Smooth muscle cell (in vitro differentiated cells): Measurements from ENCODE around the gene PPP2CA. TPM values are rescaled to one million over a fixed set of nuclear protein-coding genes. Genes with fewer than 3 reads are reported as not detected.
"Not testable (repeated sequence)": the region's sequence is repeated elsewhere in the genome, so short reads cannot be mapped to it uniquely, and the experiment has no call there.

Source experiments
- DNase-seq: peaks from one replicate; lab custom pipeline; 2025; ENCODE audit not compliant: unreplicated experiment; lab: John Stamatoyannopoulos, UW
- H2AFZ ChIP-seq: fragments of 200-600 bp; sonication (generic); 2 replicates; pipeline ENCODE4 v1.6.0; 2016; ENCODE audit warnings: antibody characterized with exemption, low read depth, mild to moderate bottlenecking
- H3F3A ChIP-seq: fragments of 200-600 bp; sonication (generic); 2 replicates; pipeline ENCODE4 v1.6.0; 2017; ENCODE audit warnings: antibody characterized with exemption, low read depth
- H3K27ac ChIP-seq: fragments of 200-600 bp; sonication (generic); 2 replicates; pipeline ENCODE4 v1.5.1; 2016; ENCODE audit warnings: low read depth, mild to moderate bottlenecking
- H3K27me3 ChIP-seq: fragments of 200-600 bp; sonication (generic); 2 replicates; pipeline ENCODE4 v1.6.1; 2016; ENCODE audit warnings: low read depth, mild to moderate bottlenecking
- H3K36me3 ChIP-seq: fragments of 200-600 bp; sonication (generic); 2 replicates; pipeline ENCODE4 v1.5.1; 2016; ENCODE audit warnings: low read depth
- H3K4me1 ChIP-seq: fragments of 200-600 bp; sonication (generic); 2 replicates; pipeline ENCODE4 v1.5.1; 2016; ENCODE audit warnings: low read depth
- H3K4me2 ChIP-seq: fragments of 200-600 bp; sonication (generic); 2 replicates; pipeline ENCODE4 v1.6.0; 2016; ENCODE audit warnings: mild to moderate bottlenecking
- H3K4me3 ChIP-seq: fragments of 200-600 bp; sonication (generic); 2 replicates; pipeline ENCODE4 v1.5.1; 2016; ENCODE audit warnings: mild to moderate bottlenecking
- H3K79me2 ChIP-seq: fragments of 200-600 bp; sonication (generic); 2 replicates; pipeline ENCODE4 v1.6.0; 2016; ENCODE audit warnings: low read depth, mild to moderate bottlenecking
- H3K9ac ChIP-seq: fragments of 200-600 bp; sonication (generic); 2 replicates; pipeline ENCODE4 v1.6.0; 2016; ENCODE audit warnings: low read depth
- H3K9me3 ChIP-seq: fragments of 200-600 bp; sonication (generic); replicated peaks from 2 replicates; pipeline ENCODE4 v1.5.1; 2016; ENCODE audit warnings: low read depth
- H4K20me1 ChIP-seq: fragments of 200-600 bp; sonication (generic); 2 replicates; pipeline ENCODE4 v1.6.0; 2016; ENCODE audit warnings: low read depth
- CTCF ChIP-seq: fragments of 200-600 bp; sonication (generic); IDR thresholded peaks from 2 replicates; pipeline ENCODE4 v1.5.1; 2017; ENCODE audit warnings: borderline replicate concordance, mild to moderate bottlenecking, antibody characterized with exemption; ENCODE audit not compliant: insufficient read depth, poor library complexity, severe bottlenecking
- WGBS: methylation state at CpG from one replicate; pipeline ENCODE4 v1.1.7; 2016; ENCODE audit warnings: low lambda C conversion rate; 5-methylcytosine and 5-hydroxymethylcytosine counted together
- polyA plus RNA-seq: library from polyadenylated mRNA; unstranded; fragments of >200 nt; fragmentation: Nextera tagmentation; extraction: Ambion mirVana; gene quantifications from 2 replicates; pipeline ENCODE4 v1.2.1, GENCODE V29; 2016
- total RNA-seq: library from RNA; depleted of rRNA; stranded (reverse); fragments of >200 nt; gene quantifications from 2 replicates; pipeline ENCODE4 v1.2.3, GENCODE V29; 2014

Gene PPP2CA
- total and polyA plus RNA-seq, 2 experiments from 2014 or later, result 82.4 to 243 TPM

GRCh38 chr5:134268919-134269318, 43.0 kb upstream of the PPP2CA start:
- Histone ChIP-seq H3K4me2 (no peak overlapping the region), H3K79me2 (no peaks in the 10 kb centered on the region), H3K4me3 (no peak overlapping the region), H3K9ac (no peak overlapping the region), H4K20me1 (no peaks in the 10 kb centered on the region), H3K27me3 (no peaks in the 10 kb centered on the region), H3K9me3 (no peaks in the 10 kb centered on the region), H3K27ac (no peak overlapping the region), H2AFZ (no peak overlapping the region), H3K4me1 (no peaks in the 10 kb centered on the region), H3F3A (no peaks in the 10 kb centered on the region), H3K36me3 (no peaks in the 10 kb centered on the region)
- 98% methylated on average over 4 of the region's 4 CpGs for WGBS
- DNase-seq, result no peak
- no peak for TF ChIP-seq CTCF

- TF ChIP-seq CTCF, result no peak
- H3K27ac ChIP-seq, result no peak overlapping the region
Measured at GRCh38 chr5:134268019-134268601, 42.2 kb upstream of the PPP2CA start.

GRCh38 chr5:134267366-134268018, 41.6 kb upstream of the PPP2CA start:
- Histone ChIP-seq H3K4me3 (no peak overlapping the region), H3K4me1 (no peaks in the 10 kb centered on the region), H3K4me2 (no peak overlapping the region), H3K27me3 (no peaks in the 10 kb centered on the region), H3K79me2 (no peaks in the 10 kb centered on the region), H2AFZ (no peak overlapping the region), H3K9me3 (no peaks in the 10 kb centered on the region), H3F3A (no peaks in the 10 kb centered on the region), H3K27ac (no peak overlapping the region), H4K20me1 (no peaks in the 10 kb centered on the region), H3K36me3 (no peaks in the 10 kb centered on the region), H3K9ac (no peak overlapping the region)
- no peak for TF ChIP-seq CTCF
- no peak for DNase-seq
- 84% methylated on average over 7 of the region's 7 CpGs for WGBS

More at GRCh38 chr5:134268019-134268601, 42.2 kb upstream of the PPP2CA start:
- no peak overlapping the region for H3K4me3 ChIP-seq
- H3F3A ChIP-seq, result no peaks in the 10 kb centered on the region
- H3K27me3 ChIP-seq, result no peaks in the 10 kb centered on the region
- 82% methylated on average over 3 of the region's 3 CpGs for WGBS
- no peak overlapping the region for H3K9ac ChIP-seq
- DNase-seq, result no peak
- no peaks in the 10 kb centered on the region for H3K9me3 ChIP-seq
- no peak overlapping the region for H3K4me2 ChIP-seq
- no peaks in the 10 kb centered on the region for H3K36me3 ChIP-seq
- no peaks in the 10 kb centered on the region for H3K4me1 ChIP-seq
- no peaks in the 10 kb centered on the region for H4K20me1 ChIP-seq
- no peaks in the 10 kb centered on the region for H3K79me2 ChIP-seq
- H2AFZ ChIP-seq, result no peak overlapping the region

- H3K27ac ChIP-seq, result no peak overlapping the region
- WGBS, result 95% methylated on average over 4 of the region's 4 CpGs
- no peaks in the 10 kb centered on the region for H3K79me2 ChIP-seq
- H3K4me2 ChIP-seq, result no peak overlapping the region
- H4K20me1 ChIP-seq, result no peaks in the 10 kb centered on the region
- TF ChIP-seq CTCF, result no peak
- no peaks in the 10 kb centered on the region for H3K27me3 ChIP-seq
- H3K9me3 ChIP-seq, result no peaks in the 10 kb centered on the region
- DNase-seq, result no peak
- no peaks in the 10 kb centered on the region for H3F3A ChIP-seq
- no peak overlapping the region for H2AFZ ChIP-seq
- no peak overlapping the region for H3K4me3 ChIP-seq
- H3K4me1 ChIP-seq, result no peaks in the 10 kb centered on the region
- no peak overlapping the region for H3K9ac ChIP-seq
- H3K36me3 ChIP-seq, result no peaks in the 10 kb centered on the region
Measured at GRCh38 chr5:134263801-134264200, 37.9 kb upstream of the PPP2CA start.

- not testable (repeated sequence) for H2AFZ ChIP-seq
Measured at GRCh38 chr5:134262629-134263028, 36.8 kb upstream of the PPP2CA start.

More at GRCh38 chr5:134262629-134263028, 36.8 kb upstream of the PPP2CA start:
- H3K4me3 ChIP-seq, H3K9me3 ChIP-seq, H3K4me2 ChIP-seq, H3K4me1 ChIP-seq, H3K27me3 ChIP-seq, H3F3A ChIP-seq, H3K79me2 ChIP-seq, H4K20me1 ChIP-seq, H3K27ac ChIP-seq, DNase-seq, H3K36me3 ChIP-seq, H3K9ac ChIP-seq: not testable (repeated sequence)
- WGBS, result 60% methylated on average over 5 of the region's 5 CpGs
